HG03575 (cell line): ENCODE data around the gene NFS1.
"Not testable (repeated sequence)": the region's sequence is repeated elsewhere in the genome, so short reads cannot be mapped to it uniquely, and the experiment has no call there.

ENCODE experiments used
- ATAC-seq: cut with Tn5 transposase; IDR thresholded peaks from one replicate; pipeline ENCODE4 v1.9.1; 2021; ENCODE audit not compliant: unreplicated experiment, insufficient number of reproducible peaks, low FRiP score; ENCODE audit errors: extremely low read depth

Gene NFS1

GRCh38 chr20:35730583-35731468, 31.7 kb upstream of the NFS1 start:
- no peak for ATAC-seq

- no peak for ATAC-seq
Measured at GRCh38 chr20:35729836-35730582, 30.9 kb upstream of the NFS1 start.

DNA sequence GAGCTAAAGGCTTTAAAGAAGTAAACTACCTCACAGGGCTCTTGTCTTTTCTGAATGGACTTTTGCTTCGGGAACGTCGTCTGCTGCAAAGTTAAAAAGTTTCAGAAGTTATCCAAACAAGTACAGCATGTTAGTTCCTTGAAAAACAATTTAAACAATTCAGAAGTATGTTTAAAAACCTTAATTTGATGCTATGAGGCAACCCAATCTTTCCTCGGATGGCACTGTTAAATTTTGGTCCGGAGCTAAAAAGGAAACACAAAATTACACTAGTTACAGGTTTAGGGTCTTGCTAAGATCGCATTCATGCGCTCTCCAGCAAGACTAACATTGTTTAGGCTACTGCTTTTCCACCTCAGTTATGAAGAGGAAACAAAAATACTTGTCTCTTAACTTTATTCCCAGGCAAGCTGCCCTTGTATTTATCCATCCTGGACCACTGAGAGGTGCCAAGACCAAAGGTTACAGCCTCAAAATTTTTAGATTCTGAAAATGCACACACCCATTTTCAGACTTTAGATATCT, 30.2 kb upstream of the NFS1 start:
- no peak for ATAC-seq

- no peak for ATAC-seq
Measured at GRCh38 chr20:35726842-35727711, 27.9 kb upstream of the NFS1 start.

DNA sequence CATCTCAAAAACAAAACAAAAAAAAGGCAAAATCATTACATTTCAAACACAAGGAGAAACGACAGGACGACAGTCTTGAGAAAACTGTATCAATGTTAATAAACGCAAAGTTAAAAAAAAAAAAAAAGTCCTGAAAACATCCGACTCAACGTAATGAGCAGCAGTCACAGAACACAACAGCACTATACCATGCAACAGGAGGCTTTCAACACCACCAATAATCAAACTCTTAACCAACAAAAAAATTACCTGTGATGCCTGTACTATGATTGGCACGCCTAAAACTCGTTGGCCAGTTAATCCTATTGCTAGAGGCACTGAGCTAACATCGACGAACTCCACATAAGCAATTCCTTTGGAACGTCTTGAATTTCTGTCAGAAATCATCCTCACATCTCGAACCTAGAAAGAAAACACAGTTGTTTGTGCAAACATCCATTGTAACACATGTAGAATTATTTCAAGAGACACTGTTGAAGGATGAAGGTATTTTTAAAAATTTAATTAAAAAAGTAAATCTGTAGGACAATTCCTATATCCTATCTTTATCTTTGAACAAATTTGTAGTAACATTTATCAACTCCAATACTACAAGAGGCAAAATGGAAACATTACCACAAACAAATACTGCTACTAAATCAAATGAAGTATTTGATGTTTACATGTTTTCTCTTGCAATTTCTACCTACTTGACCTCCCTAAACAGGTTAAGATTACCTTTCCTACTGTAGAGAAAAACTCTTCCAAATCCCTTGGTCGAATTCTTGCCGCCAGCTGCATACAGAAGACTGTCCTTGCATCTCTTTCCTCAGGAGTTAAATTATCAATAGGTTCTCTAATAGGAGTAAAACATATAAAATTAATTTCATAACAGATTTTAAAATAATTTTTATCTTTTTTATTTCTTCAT, 25.4 kb upstream of the NFS1 start:
- ATAC-seq: no peak

GRCh38 chr20:35723652-35724320, 24.6 kb upstream of the NFS1 start:
- ATAC-seq: not testable (repeated sequence)

- ATAC-seq: not testable (repeated sequence)
Measured at GRCh38 chr20:35723275-35723639, 24.1 kb upstream of the NFS1 start.

DNA sequence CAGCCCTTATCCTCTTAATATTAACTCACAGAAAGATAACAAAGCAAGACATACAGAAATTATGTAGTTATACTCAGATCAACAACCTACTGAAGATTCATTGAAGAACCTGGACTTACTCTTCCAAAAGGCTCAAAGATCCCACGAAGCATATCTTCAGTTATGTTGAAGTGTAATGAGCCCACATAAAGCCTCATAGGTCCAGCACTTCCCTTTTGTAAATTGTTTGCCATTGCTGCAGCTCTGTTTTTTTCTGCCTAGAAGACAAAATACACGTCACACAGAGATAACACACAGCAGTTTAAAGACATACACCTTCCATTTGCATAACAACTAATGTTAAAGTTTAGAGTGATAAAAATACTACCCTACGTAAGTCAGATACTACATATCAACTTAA, 22.5 kb upstream of the NFS1 start:
- no peak for ATAC-seq

DNA sequence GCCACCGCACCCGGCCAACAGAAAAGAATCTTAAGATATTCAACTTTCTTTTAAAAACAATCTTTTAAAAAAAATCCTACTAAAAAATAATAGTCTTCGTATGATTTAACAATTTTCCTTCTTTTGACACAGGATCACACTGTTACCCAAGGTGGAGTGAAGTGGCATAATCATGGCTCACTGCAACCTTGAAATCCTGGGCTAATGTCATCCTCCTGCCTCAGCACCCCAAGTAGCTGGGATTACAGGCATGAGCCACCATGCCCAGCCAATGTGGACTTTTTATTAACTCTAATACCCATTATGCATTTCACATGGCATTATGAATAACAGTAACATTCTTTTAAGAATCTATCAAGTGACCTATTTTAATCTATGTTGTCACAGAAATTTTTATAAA, 22.1 kb upstream of the NFS1 start:
- no peak for ATAC-seq

DNA sequence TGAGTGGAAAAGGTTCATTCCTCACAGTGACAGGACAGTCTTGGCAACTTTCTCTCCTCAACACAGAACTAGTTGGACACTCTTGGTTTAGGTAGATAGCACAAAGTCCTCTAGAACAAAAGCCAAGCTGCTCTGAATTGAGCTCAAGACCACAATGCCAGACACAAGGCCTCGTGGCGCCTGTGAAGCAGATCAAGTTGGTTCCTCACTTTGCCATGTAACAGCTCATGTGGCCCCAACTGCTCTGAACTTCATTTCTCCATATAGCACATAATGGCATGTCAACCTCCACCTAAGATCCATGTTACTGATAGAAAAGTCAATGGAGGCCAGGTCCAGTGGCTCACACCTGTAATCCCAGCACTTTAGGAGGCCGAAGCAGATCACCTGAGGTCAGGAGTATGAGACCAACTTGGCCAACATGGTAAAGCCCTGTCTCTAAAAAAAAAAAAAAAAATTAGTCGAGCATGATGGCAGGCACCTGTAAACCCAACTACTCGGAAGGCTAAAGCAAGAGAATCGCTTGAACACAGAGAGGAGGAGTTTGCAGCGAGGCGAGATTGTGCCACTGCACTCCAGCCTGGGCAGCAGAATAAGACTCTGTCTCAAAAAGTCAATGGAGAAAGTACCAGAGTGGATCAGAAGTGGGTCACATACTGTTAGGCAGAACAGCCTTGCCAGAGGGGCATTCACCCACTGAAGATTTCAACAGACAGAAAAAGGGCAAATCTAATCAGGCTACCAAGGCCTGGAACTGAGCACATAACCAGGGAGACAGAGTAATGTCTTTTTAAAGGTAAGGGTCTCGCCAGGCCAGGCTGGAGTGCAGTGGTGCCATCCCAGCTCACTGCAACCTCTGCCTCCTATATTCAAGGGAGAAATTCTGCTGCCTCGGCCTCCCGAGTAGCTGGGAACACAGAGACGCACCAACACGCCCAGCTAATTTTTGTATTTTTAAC, 21.3 kb upstream of the NFS1 start:
- no peak for ATAC-seq

- ATAC-seq: no peak
Measured at GRCh38 chr20:35719717-35720116, 20.6 kb upstream of the NFS1 start.

GRCh38 chr20:35718972-35719635, 20.0 kb upstream of the NFS1 start:
- no peak for ATAC-seq

- not testable (repeated sequence) for ATAC-seq
Measured at GRCh38 chr20:35718321-35718720, 19.2 kb upstream of the NFS1 start.

DNA sequence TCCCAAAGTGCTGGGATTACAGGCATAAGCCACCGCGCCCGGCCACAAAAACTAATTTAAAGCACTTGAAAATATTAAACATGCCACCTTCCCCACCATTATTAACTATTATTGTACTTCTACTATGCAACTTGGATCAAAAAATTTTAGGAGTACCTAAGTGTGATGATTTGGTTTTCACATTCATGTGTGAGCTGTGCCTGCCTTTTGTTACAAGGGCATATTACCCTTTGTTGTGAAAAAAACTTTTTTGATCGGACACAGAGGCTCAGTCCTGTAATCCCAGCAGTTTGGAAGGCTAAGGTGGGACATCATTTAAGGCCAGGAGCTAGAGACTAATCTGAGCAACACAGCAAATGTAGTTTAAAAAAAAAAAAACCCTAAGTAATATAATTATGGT, 17.2 kb upstream of the NFS1 start:
- ATAC-seq: no peak

- no peak for ATAC-seq
Measured at GRCh38 chr20:35715652-35716051, 16.5 kb upstream of the NFS1 start.

GRCh38 chr20:35714127-35714526, 15.0 kb upstream of the NFS1 start:
- ATAC-seq: no peak
